Neural cell (in vitro differentiated cells): ENCODE results near the gene PDE9A.

Experiments used
- CTCF ChIP-seq: fragments of 450-650 bp; IDR thresholded peaks from 2 replicates; pipeline ENCODE4 v1.5.1; 2014; ENCODE audit warnings: antibody characterized with exemption, mild to moderate bottlenecking, moderate library complexity; ENCODE audit not compliant: poor library complexity, severe bottlenecking
- EZH2 ChIP-seq: fragments of 200-600, 300-800 bp; shearing (Covaris generic), sonication (generic); IDR thresholded peaks from 2 replicates; pipeline ENCODE4 v1.6.1; 2014; ENCODE audit warnings: antibody characterized with exemption, low read length, borderline replicate concordance, mild to moderate bottlenecking; ENCODE audit not compliant: insufficient read depth, poor library complexity, severe bottlenecking

GRCh38 chr21:42679319-42680057, 26.1 kb downstream of the PDE9A start:
- no peak for TF ChIP-seq CTCF
- no peak for TF ChIP-seq EZH2
